Kidney (tissue), 14 donors: Measurements from ENCODE around the gene CEBPG. TPM values are rescaled to one million over a fixed set of nuclear protein-coding genes. Genes with fewer than 3 reads are reported as not detected.

Experiments used
- DNase-seq, 5 donors: peaks; one replicate each; pipeline ENCODE4 v3.0.0-alpha.2; 2013 to 2020
- FAIRE-seq: peaks from 2 replicates; lab custom pipeline; 2012; peaks lifted over from hg19 to GRCh38; lab: Jason Lieb, UNC
- H3K27ac ChIP-seq, 2 donors: one replicate each; pipeline ENCODE4 v1.7.0; 2013; ENCODE audit warnings: low read depth in 2 of 2, low read length in 2 of 2, inconsistent platforms in 1 of 2
- H3K27me3 ChIP-seq: one replicate; pipeline ENCODE4 v1.7.1; 2013; ENCODE audit warnings: low read length, inconsistent platforms; ENCODE audit not compliant: control insufficient read depth, insufficient read depth
- H3K36me3 ChIP-seq, 3 donors: one replicate each; pipeline versions ENCODE4 v1.7.0 to v1.7.1; 2013; ENCODE audit warnings: low read length in 3 of 3, control low read depth in 1 of 3, inconsistent platforms in 1 of 3; ENCODE audit not compliant: insufficient read depth in 3 of 3, control insufficient read depth in 2 of 3
- H3K4me1 ChIP-seq, 3 donors: one replicate each; pipeline versions ENCODE4 v1.7.0 to v1.7.1; 2013; ENCODE audit warnings: low read length in 3 of 3, inconsistent platforms in 1 of 3, low read depth in 1 of 3; ENCODE audit not compliant: control insufficient read depth in 2 of 3, insufficient read depth in 2 of 3
- H3K4me3 ChIP-seq, 3 donors: one replicate each; pipeline versions ENCODE4 v1.7.0 to v1.8.1; 2013; ENCODE audit warnings: low read length in 3 of 3, control low read depth in 1 of 3, inconsistent platforms in 1 of 3
- H3K9ac ChIP-seq, 3 donors: one replicate each; pipeline versions ENCODE4 v1.7.0 to v1.7.1; 2013; ENCODE audit warnings: low read length in 3 of 3, control low read depth in 1 of 3, inconsistent platforms in 1 of 3
- H3K9me3 ChIP-seq, 3 donors: one replicate each; pipeline versions ENCODE4 v1.7.0 to v1.7.1; 2013; ENCODE audit warnings: low read length in 3 of 3, control low read depth in 1 of 3, inconsistent platforms in 1 of 3; ENCODE audit not compliant: control insufficient read depth in 2 of 3, insufficient read depth in 1 of 3
- CTCF ChIP-seq: IDR thresholded peaks from 3 replicates; pipeline ENCODE4 v1.5.1; 2012; ENCODE audit warnings: mild to moderate bottlenecking, moderate library complexity, borderline replicate concordance; ENCODE audit not compliant: insufficient read depth; ENCODE audit errors: extremely low read depth
- intact Hi-C: fragments of 100-400 bp; cut with DNase I; formaldehyde crosslinking; loops from one replicate; pipeline ENCODE4 v1.11.1; 2022
- polyA plus RNA-seq: library from polyadenylated mRNA; stranded (reverse); fragments of 350-450 nt; fragmentation: Illumina TruSeq; extraction: RNeasy Lipid Tissue Mini Kit (QIAGEN cat#74804); gene quantifications from one replicate; pipeline ENCODE4 v1.2.3, GENCODE V29; 2014; ENCODE audit warnings: low read depth, low replicate concordance; ENCODE audit not compliant: insufficient read depth
- total RNA-seq: library from RNA; stranded (reverse); fragmentation: NEBNext Ultra II Directional; extraction: Animal tissue kit (Norgen Biotek cat#: 25700); gene quantifications from one replicate; pipeline ENCODE4 v1.2.1, GENCODE V29; 2021
- donor health status: control.
- donor health status: control.
- donor health status: control.
- donor health status: control.
- donor health status: control.
- donor health status: DM: yes; HTN: yes; CAD: no.
- donor health status: Normal renal cell carcinoma (clear cell type).

Gene CEBPG
- total and polyA plus RNA-seq, 2 donors from 2014 or later: 13.0 to 22.4 TPM

- H3K4me3 ChIP-seq: no peak overlapping the region
- no peaks in the 10 kb centered on the region for H3K27me3 ChIP-seq
- H3K4me1 ChIP-seq: no peaks in the 10 kb centered on the region
- DNase-seq (peak in 1 of 5 donors; percentile 68), FAIRE-seq (no peak)
- no peaks in the 10 kb centered on the region for H3K9me3 ChIP-seq
- peaks cover 0 to 18% (median 0%) of the 10 kb centered on the region in 3 donors for H3K36me3 ChIP-seq
- no peak overlapping the region for H3K27ac ChIP-seq
- H3K9ac ChIP-seq: no peak overlapping the region
- intact Hi-C loops: loop anchor here (10.0 kb wide), 1 partner anchor 362 kb away; no protein-coding TSS in a partner anchor
- no peak for TF ChIP-seq CTCF
Observed at GRCh38 chr19:33412601-33413425, 39.3 kb downstream of the CEBPG start.

GRCh38 chr19:33413426-33413725, 39.9 kb downstream of the CEBPG start:
- FAIRE-seq: no peak
- Histone ChIP-seq H3K27ac (no peak overlapping the region), H3K36me3 (peaks cover 0 to 18% (median 0%) of the 10 kb centered on the region in 3 donors), H3K9me3 (no peaks in the 10 kb centered on the region), H3K4me1 (no peaks in the 10 kb centered on the region), H3K9ac (no peak overlapping the region), H3K4me3 (no peak overlapping the region), H3K27me3 (no peaks in the 10 kb centered on the region)
- peak in 1 of 5 donors; percentile 66 for DNase-seq
- no peak for TF ChIP-seq CTCF
- intact Hi-C loops: loop anchor here (10.0 kb wide), 1 partner anchor 361 kb away; no protein-coding TSS in a partner anchor

GRCh38 chr19:33413868-33414666, 40.6 kb downstream of the CEBPG start:
- intact Hi-C loops: loop anchor here (10.0 kb wide), 1 partner anchor 361 kb away; no protein-coding TSS in a partner anchor
- Histone ChIP-seq H3K4me3 (no peak overlapping the region), H3K9ac (no peak overlapping the region), H3K9me3 (no peaks in the 10 kb centered on the region), H3K27me3 (no peaks in the 10 kb centered on the region), H3K36me3 (peaks cover 0 to 18% (median 0%) of the 10 kb centered on the region in 3 donors), H3K27ac (no peak overlapping the region), H3K4me1 (no peaks in the 10 kb centered on the region)
- peak in 1 of 5 donors; percentile 72 for DNase-seq
- no peak for FAIRE-seq
- TF ChIP-seq CTCF: no peak
